ENCODE measurements around the gene NUFIP2.

The NUFIP2 gene

GRCh38 chr17:29255926-29256522 is 37.9 kb downstream of the NUFIP2 start:
- no peaks in the 10 kb centered on the region for H3K27me3 ChIP-seq (replicated peaks)
- H3K36me3 ChIP-seq (replicated peaks) = peaks cover 19% of the 10 kb centered on the region
- in situ Hi-C loops (cut with HindIII; ENCODE audit: low pct_ligation_motif_present, low sequenced_read_pairs) = no loop called here
- no peak overlapping the region for H3K4me3 ChIP-seq (ENCODE audit: low read depth, low read length)
- TF ChIP-seq, protein P1, sequence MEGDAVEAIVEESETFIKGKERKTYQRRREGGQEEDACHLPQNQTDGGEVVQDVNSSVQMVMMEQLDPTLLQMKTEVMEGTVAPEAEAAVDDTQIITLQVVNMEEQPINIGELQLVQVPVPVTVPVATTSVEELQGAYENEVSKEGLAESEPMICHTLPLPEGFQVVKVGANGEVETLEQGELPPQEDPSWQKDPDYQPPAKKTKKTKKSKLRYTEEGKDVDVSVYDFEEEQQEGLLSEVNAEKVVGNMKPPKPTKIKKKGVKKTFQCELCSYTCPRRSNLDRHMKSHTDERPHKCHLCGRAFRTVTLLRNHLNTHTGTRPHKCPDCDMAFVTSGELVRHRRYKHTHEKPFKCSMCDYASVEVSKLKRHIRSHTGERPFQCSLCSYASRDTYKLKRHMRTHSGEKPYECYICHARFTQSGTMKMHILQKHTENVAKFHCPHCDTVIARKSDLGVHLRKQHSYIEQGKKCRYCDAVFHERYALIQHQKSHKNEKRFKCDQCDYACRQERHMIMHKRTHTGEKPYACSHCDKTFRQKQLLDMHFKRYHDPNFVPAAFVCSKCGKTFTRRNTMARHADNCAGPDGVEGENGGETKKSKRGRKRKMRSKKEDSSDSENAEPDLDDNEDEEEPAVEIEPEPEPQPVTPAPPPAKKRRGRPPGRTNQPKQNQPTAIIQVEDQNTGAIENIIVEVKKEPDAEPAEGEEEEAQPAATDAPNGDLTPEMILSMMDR (IDR thresholded peaks at IDR 0.05; ENCODE audit: low read depth, low read length, missing control alignments) = no peak
- H3K27ac ChIP-seq = no peak overlapping the region
- no peak for DNase-seq

- Histone ChIP-seq H3K27ac (no peak overlapping the region), H3K4me3 (ENCODE audit: low read depth, low read length) (no peak overlapping the region), H3K36me3 (replicated peaks) (peaks cover 4% of the 10 kb centered on the region), H3K27me3 (replicated peaks) (no peaks in the 10 kb centered on the region)
- in situ Hi-C loops (cut with HindIII; ENCODE audit: low pct_ligation_motif_present, low sequenced_read_pairs) = no loop called here
- no peak for DNase-seq
- TF ChIP-seq, protein P1 (IDR thresholded peaks at IDR 0.05; ENCODE audit: low read depth, low read length, missing control alignments) = no peak
Measured at GRCh38 chr17:29253037-29253436, 40.9 kb downstream of the NUFIP2 start.

- H3K36me3 ChIP-seq (replicated peaks) = peaks cover 4% of the 10 kb centered on the region
- no peak overlapping the region for H3K4me3 ChIP-seq (ENCODE audit: low read depth, low read length)
- TF ChIP-seq, protein P1 (IDR thresholded peaks at IDR 0.05; ENCODE audit: low read depth, low read length, missing control alignments) = peak; percentile 37
- in situ Hi-C loops (cut with HindIII; ENCODE audit: low pct_ligation_motif_present, low sequenced_read_pairs) = no loop called here
- no peak for DNase-seq
- H3K27me3 ChIP-seq (replicated peaks) = no peaks in the 10 kb centered on the region
- H3K27ac ChIP-seq = no peak overlapping the region
Measured at GRCh38 chr17:29252101-29252791, 41.7 kb downstream of the NUFIP2 start.

DNA sequence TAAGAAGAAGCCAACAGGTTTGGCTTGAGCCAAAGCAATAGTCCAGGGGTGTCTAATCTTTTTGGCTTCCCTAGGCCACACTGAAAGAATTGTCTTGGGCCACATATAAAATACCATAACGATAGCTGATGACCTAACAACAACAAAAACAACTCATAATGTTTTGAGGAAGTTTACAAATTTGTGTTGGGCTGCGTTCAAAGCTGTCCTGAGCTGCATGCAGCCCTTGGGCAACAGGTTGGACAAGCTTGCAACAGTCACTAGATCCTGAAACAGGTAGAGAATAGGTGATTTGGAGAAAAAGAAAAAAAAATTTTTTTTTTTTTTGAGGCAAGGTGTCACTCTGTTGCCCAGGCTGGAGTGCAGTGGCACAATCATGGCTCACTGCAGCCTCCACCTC is 42.8 kb downstream of the NUFIP2 start:
- Histone ChIP-seq H3K27ac (peak overlapping the region; percentile 63), H3K4me3 (ENCODE audit: low read depth, low read length) (no peak overlapping the region), H3K36me3 (replicated peaks) (peaks cover 4% of the 10 kb centered on the region), H3K27me3 (replicated peaks) (no peaks in the 10 kb centered on the region)
- in situ Hi-C loops (cut with HindIII; ENCODE audit: low pct_ligation_motif_present, low sequenced_read_pairs) = no loop called here
- TF ChIP-seq, protein P1 (IDR thresholded peaks at IDR 0.05; ENCODE audit: low read depth, low read length, missing control alignments) = no peak
- no peak for DNase-seq

DNA sequence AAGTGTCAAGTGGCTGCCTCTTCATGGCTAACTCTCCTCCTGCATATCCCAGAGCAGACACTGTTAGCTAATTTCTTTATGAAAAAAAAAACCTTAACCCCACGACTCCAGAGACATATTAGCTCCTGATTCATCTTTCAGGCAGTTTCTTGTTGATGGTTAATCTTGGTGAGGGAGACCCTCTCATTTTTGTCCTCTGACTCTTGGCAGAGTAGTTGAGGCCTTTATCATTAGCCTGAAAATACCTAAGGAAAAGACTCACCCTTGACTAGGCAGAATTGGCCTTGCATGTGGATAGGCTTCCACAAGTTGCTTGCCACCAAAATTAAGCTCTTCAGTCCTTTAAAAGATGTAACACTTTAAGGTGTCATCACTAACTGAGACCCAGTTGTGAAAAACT is 43.3 kb downstream of the NUFIP2 start:
- Histone ChIP-seq H3K27ac (peak overlapping the region; percentile 63), H3K4me3 (ENCODE audit: low read depth, low read length) (no peak overlapping the region), H3K27me3 (replicated peaks) (no peaks in the 10 kb centered on the region), H3K36me3 (replicated peaks) (peaks cover 4% of the 10 kb centered on the region)
- in situ Hi-C loops (cut with HindIII; ENCODE audit: low pct_ligation_motif_present, low sequenced_read_pairs) = no loop called here
- DNase-seq = peak; percentile 59
- TF ChIP-seq, protein P1 (IDR thresholded peaks at IDR 0.05; ENCODE audit: low read depth, low read length, missing control alignments) = no peak

Measured in brain microvascular endothelial cell (primary cell).